Nucleus accumbens (tissue), 56 donors: ENCODE measurements around the gene DGCR8.

Source experiments
- DNase-seq, 56 donors: peaks; one replicate each; lab custom pipeline; 2025; lab: John Stamatoyannopoulos, UW

The DGCR8 gene

DNA sequence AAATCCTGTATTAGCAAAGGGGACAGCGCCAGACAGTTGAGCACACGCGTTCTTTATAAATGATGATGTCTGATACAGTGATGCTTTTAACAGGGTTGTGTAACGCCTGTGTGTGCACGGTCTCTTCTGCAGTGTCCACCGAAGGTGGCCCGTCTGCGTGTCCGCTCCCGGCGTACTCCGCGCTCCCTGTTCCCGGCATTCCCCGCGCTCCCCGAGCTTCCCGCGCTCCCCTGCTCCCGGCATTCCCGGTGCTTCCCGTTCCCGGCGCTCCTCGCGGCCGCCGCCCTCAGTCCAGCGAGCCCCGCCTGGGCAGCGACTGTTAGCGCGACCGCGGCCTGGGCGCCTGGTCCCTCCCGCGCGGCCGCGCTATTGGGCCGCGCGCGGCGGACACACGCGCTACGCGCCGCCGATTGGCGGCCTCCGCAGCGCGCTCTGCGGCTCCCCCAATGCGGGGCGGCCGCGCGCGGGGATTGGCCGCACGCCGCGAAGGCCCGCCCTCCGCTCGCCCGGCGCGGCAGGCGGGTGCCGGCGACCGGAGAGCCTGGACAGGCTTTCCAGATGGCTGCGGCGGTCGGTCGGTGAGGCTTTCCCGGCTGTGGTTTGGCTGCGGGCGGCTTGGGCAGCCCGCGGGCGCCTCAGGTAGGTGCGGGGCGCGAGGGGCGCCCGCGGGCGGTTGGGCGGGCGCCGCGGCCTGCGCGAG lies at the start of gene DGCR8:
TSS of gene DGCR8 (plus strand) at position 497 of the 700 bp plus-strand sequence. CDS start 5,723 bp downstream, outside the sequence.
- DNase-seq = peak in 55 of 56 donors; percentile 63 to 97 (median 90)

DNA sequence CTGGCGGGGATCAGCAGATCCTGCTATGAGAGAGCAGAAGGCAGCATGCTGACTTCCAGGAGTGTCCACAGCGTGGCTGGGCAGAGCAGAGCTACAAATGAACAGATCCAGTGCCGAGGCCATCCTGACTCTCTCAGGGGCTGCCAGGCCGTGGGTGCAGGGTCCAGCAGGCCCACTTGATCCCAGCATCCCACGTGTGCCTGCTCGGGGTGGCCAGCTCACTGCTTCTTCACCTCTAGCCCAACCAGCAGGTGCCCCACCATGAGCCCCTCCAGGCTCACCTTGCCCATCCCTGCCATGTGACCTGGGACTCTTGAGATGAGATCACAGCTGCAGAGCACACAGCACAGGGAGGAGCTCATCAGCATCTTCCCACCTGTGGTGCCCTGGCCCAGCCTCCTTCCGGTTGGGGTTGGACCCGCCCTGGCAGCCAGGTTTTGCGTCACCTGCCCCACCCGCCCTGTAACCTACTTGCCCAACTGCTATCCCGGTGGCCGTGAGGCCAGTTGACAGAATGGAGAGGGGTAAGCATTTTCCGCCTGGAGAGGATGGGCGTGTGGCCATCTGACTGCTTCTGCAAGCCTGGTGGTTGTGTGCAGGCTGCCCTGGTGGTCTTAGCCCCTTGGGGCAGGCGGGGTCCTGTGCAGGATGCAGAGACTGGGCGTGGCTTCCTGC lies 48.2 kb upstream of the DGCR8 start:
- no peak for DNase-seq

DNA sequence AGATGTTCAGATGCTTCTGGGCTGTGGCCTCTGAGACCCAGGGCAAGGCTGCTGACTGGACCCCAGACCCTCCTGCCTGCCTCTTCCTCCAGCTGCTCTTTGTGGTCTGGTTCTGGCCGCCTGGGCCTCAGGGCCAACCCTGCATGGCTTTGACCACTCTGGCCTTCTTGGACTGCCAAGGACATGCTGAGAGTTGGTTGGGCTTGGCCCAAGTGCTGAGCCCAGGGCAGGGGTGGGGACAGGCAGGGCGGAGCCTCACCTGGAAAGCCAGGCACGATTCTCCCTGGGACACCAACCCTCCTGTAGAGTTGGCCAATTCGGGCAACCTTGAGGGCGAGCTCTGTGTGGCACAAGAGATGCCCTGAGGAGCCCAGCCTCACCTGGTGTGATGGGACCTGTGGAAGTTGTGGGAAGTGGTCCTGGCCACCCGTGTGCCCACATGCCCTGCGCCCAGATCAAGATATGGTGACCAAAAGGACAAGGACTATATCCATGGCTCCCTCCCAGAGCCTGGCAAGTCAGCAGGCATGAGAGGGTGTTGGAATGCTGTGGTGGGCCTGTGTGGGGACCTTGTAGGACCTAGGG lies 47.5 kb upstream of the DGCR8 start:
- no peak for DNase-seq

DNA sequence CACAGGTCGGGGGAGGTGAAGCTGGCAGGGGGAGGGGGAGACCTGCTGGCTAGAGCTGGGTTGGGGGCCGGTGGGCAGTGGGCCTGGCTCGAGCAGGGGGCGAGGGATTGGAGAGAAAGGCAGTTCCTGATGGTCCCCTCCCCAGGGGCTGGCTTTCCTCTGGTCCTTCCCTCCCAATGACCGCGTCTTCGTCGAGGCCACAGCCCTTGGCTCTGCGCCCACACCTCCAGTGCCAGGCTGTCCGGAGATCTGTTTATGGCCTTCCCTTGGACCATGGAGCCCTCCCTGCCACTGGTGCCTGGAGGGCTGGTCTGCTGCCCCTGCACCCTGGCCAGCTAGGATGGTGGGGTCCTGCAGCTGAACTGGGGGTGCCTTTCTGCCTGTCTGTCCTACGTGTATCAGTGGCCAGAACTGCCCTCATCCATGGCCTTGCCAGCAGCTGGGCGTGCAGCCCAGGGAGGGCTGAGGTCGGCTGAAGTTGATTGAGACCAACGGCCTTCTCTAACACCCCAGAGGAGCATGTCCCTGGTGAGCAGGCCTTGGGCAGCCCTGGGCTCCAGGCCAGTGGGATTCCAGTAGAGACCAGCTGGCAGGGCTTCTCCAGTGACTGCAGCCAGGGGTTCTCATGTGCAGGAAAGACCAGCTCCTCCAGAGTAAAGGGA lies 46.9 kb upstream of the DGCR8 start:
- DNase-seq = peak in 39 of 56 donors; percentile 11 to 71 (median 46)

DNA sequence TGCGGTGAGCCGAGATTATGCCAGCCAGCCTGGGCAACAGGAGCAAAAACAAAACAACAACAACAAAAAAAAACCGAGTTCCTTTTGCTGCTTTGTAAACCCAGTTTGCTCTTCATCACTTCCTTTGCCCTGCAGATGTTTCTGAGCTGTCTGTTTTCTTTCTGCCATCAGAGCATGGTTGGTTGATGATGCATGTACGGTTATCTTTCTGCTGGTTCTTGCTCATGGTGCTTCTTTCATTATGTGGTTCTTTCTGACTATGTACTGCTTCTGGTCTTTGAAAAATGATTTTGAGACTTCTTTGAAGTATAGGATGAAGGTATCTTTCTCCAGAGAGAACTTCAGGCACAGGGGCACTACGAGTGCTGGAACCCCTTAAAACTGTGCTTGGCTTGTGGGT lies 45.9 kb upstream of the DGCR8 start:
- no peak for DNase-seq

DNA sequence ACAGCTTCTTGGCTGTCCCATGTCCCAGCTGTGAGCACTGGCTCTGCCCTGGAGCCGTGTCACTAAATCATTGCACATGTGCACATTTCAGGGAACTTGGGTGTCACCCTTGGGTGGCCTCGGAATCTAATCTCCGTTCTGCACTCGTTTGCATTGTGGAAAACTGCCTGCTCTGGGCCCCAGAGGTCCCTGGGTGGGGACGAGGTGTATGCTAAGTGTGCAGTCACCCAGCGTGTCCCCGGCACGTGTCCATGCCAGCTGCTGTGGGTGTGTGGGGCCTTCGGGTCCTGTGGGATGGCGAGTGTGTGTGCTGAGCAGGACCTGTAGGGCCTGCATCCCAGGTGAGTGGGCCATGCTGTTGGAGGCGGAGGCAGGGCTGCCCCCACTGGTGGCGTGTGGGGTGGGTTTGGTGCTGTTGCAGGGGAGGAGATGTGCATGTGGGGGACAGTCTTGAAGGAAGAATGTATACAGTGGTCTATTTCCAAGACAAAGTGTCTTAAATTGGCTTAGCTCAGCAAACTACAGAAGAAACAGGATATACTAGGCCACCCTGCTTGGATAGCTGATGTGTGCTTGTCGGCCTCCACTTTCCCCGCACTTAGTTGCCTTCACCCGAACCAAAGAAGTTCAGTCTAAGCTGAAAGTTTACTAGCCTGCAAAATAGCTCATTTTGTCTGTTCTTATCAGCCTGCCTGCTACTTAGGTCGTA lies 44.5 kb upstream of the DGCR8 start:
- DNase-seq = no peak

DNA sequence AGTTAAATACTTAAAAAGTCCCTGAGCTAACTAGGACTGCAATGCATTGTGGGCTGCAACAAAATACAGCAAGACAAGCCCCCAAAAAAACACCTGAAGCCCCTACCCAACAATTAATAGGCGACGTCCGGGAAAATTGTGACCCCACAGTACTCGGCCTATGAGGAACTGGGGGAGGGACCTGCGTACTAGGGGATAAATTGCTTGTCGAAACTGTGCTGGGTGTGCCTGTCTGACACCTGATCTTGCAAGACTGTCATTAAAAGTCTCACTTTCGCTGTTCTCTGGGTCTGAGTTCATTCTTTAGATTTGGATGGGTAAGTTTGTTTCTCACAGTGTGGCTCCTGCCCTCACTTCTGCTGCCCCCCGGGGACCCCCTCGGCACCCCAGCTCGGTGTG lies 44.0 kb upstream of the DGCR8 start:
- no peak for DNase-seq

DNA sequence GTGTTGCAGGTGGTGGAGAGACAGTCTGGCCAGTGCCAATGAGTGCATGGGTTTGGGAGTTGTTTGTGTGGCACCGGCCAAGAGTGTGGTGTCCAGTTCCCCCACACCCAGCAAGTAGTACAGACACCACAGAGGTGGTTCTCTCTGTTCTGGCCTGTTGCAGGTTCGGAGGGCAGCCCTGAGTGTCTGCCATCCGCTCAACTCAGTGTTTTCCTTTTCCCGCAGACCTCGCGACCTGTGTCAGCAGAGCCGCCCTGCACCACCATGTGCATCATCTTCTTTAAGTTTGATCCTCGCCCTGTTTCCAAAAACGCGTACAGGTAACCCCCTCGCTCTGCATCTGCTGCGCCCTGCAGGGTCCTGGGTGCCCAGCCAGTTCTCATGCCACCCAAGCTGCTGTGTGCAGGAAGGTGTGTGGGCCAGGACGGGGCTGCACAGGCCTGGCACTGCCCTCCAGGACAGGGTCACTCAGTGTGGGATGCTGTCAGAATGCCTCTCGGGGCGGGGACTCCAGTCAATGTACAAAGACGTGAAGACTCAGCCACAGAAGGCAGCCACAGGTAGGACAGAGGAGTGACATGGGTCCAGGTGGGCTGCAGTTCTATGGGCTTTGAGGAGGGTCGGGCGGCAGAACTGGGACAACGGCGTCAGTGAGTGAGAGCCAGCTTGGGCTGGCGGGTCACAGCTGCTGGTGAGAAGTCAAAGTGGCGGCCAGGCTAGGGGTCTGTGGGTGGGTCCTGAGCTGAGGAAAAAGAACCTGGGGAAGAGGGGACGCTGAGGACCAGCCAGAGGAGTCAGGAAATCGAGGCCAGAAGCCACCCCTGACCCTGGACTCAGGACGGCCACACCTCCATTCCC lies 43.3 kb upstream of the DGCR8 start:
- no peak for DNase-seq

DNA sequence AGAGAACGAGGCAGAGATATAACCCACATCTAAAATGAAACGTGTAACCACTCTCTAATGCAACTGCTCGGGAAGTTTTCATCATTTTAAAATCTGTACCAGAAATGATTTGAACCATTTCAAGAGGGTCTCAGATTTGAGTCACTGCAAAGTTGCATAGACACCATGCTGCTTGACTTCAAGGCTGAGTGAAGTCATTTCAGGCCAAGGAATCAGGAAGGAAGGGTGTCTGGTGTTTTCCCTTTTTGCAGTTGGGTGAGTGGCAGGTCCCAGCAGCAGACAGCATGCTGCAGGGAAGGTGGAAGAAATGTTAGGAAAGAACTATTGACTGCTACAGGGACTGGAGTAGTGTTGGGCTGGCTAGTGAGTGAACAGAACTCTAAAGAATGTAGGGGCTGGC lies 42.6 kb upstream of the DGCR8 start:
- DNase-seq = no peak

DNA sequence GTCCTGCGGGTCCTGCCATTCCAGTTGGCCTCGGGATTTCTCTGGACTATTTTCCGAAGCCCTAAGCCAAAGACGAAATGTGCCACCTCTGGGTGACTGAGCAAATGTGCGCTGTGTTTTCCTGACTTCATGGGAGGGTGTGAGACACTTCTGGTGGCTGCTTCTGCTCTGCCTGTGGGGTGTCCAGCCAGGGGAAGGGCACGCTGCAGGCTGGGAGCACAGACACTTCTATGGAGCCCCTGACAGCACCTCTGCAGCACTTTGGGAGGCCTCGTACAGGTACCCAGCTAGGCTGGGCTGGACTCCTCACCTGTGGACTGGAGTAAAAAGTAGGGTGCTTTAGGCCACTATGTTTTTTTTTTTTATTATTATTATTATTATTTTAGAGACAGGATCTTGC lies 41.5 kb upstream of the DGCR8 start:
- DNase-seq = no peak

DNA sequence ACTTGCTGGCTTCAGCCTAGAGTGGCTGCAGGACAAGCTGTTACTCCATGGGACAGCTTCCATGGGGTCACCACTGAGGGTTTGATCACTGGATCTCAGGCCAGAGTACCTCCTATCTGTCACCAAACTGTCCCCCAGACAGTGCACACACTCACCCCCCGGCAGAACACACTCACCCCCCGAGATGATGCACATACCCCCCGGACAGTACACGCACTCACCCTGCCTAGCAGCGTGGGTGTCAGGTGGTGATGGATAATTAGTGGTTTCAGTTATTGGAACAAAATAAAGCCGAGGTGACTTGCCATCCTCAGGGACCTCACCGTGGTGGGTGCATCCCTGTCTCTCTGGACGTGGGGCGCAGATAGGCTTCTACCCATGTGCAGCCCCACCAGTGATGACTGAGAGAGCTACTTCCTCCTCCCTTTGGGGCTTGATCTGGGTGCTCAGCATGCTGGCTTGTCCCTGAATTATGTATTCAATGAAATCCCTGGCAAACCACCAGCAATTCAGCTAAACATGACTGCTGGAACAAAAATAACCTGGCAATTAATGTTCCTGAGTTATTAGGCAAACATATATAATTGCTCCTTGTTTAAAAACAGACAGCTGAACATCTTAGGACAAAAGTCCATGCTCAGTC lies 40.2 kb upstream of the DGCR8 start:
- no peak for DNase-seq

DNA sequence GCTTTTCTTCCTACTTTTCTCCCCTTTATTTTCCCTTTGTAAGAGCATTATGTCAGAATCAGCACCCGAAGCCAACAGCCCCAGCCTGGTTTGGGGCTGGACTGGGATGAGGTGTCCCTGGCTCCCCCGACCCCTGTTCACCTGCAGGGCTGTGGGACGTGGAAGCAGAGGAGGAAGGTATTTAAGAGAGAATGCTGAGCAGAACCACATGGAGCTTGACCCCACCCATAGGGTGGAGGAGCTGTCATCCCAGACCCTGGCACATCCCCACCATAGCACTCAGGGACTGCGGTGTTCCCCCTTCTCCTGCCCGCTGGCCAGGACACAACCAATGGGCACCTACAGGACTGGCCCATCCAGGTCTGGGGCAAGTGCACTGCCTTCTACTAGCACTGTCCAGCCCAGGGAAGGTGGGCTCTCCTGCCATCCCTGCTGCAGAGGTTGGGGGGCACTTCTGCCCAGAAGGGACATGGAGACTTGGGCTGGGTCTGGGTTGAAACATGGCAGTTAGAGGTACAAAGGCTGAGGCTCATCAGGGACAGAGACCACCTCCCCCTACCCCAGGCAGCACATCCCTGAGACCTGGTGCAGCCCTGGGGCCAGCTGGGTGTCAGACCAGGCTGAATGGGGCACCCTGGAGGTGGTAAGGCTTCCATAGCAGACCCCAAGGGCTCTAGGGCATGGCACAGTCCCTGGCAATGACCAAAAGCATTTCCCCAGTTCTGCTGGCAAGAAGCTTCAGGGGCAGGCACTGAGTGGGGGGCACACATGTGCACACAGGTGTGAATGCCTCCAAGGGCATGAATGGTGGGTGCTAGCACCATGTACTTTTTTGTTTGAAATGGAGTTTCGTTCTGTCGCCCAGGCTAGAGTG lies 39.5 kb upstream of the DGCR8 start:
- DNase-seq = no peak

DNA sequence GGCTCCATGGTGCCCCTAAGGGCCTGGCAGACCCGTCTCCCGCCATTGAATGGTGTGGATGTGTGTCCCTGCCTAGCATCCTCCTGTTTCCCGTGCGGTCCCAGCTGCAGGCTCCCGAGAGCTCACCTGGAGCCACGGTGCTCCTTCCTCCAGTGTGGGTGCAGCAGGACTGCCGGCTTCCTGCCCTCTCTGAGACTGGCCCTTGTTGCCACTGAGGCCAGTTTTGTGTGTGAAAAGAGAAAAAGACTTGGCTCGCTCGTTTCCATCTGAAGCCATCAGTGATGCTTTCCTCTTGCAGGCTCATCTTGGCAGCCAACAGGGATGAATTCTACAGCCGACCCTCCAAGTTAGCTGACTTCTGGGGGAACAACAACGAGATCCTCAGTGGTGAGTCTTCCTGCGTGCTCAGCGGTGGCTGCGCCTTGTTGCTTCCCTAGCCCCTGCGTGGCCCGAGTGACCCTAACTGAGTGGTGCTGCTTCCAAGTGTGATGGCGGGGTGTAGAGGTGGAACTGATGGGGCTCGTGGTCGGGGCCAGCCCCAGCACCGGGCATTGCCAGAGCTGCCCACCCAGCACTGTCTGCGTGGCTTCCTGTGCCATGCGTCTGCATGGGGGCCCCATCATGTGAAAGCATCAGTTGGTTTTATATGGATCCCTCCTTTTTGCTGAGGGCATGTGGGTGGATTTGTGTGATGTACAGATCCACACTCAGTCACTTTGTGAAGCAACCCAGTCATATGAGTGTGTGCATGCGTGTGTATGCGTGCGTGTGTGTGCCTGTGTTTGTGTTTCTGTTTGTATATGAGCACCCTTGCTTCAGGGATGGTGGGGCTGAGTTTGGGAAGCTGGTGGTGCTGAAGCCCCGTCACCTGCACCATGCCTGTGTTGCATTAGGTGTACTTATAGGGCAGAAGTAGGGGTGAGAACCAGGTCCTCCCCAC lies 36.7 kb upstream of the DGCR8 start:
- no peak for DNase-seq

DNA sequence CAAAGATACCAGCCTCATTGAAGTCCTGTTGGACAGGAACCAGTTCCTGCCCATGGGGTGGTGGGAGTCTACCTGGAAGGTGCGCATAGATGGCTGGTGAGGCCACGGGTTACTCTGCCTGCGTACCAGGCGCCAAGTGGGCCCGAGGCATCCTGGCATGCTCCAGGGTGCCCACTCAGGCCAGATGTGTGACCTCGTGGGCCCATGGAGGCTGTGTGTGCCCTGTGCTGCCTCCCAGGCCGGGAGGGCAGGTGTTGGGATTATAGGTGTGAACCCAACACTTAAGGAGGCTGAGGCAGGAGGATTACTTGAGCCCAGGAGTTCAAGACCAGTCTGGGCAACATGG lies 36.1 kb upstream of the DGCR8 start:
- DNase-seq = no peak

DNA sequence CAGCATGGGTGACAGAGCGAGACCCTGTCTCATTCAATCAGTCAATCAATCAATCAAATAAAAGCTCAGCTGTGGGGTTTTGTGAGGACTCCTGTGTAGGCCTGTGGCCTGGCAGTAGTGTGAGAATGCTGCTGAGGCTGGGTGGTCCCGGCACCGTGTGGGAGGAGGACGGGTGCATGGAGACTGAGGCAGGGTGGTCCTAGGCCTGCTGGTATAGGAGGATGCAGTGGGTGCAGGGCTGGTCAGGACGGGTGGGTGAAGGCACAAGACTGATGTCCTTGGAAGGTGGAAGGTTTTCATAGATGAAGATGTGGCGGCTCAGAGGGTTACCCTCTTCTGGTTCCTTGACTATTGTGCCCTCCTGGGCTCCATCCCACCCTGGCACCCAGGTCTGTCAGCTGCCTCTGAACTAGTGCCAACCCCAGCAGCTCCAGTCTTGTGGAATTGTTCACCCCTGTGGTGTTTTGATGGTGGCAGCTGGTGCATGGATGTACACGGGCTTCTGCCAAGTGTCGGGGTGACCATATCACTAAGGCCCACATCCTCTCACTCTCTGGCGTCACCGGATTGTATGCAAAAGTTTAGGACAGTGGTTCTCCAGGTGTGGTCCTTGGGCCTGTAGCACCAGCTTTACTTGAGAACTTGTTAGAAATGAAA lies 35.4 kb upstream of the DGCR8 start:
- no peak for DNase-seq

DNA sequence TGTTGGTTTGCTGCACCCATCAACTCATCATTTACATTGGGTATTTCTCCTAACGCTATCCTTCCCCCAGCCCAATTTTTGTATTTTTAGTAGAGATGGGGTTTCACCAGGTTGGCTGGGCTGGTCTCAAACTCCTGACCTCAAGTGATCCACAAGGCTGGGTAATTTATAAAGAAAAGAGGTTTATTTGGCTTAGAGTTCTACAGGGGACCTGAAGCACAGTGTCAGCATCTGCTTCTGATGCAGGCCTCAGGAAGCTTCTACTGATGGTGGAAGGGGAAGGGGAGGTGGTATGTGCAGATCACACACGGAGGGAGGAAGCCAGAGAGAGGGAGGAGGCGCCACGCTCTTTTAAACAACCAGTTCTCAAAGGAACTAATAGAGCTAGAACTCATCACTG lies 33.3 kb upstream of the DGCR8 start:
- no peak for DNase-seq

DNA sequence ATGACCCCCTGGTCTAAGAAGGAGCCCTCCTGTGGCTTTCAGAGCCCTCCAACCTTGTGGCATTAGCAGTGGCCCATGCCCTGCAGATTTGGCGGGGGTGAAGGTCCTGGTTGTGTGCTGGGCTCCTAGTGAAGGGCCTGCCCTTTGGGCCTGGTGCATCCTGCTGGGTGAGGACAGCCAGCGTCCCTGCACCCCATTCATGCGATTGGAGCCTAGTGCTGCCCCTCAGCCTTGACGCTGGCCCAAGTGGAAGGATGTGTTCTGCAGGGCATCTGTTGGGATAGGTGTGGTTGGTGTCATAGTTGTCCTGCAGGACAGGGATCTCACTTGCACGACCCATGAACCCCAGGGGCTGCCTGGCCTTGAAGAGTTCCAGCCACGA lies 28.1 kb upstream of the DGCR8 start:
- no peak for DNase-seq
